Measurements from ENCODE around the gene TMEM184B.

TMEM184B gene

DNA sequence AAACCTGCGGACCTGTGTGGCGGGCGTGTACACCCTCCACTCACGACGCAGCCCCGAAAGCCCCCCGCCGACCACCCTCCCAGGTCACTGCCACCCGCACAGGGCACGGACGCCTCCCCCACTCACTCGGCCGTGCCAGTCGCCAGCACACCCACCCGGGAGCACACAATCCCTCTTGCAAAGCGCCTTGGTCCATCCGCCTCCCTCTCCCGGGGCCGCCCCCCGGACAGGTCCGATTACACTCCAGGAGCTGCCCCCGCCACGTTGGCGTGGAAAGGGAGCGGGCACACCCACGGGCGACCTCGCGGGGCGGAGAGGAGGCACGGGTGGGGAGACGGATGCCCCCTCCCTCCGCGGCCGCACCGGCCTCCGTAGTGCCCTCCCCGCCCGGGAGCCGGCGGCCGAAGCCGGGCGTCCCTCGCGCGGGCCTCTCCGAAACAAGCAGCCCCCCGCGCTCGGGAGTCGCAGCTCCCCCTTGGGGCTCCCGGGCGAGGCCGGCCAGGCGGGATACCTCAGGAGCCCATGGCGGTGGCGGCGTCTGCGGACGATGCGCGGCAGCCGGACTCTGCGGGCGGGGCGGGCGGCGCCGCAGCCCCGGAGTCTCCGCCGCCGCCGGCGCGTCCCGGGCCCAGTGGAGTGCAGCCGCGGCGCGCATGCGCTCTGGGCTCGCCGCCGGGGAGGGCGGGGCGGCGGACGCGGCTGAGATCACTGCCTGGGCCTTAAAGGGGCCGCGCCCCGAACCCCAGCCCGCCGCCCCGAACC lies at the start of gene TMEM184B:
Gene TMEM184B (minus strand): TSS at position 638 of the 762 bp plus-strand sequence. CDS start 25,049 bp downstream, outside the sequence.
- H3K9me2 ChIP-seq (replicated peaks; ENCODE audit: low read depth, low read length): no peaks in the 10 kb centered on the region
- peak within 1 kb of the TSS; percentile 91 for H3K4me3 ChIP-seq (ENCODE audit: low read length, poor library complexity, severe bottlenecking)
- no peaks in the 10 kb centered on the region for H3K36me3 ChIP-seq (ENCODE audit: insufficient read depth, low read length)
- peak within 1 kb of the TSS; percentile 100 for H2AFZ ChIP-seq (ENCODE audit: low read length)
- peaks cover 5% of the 10 kb centered on the region for H4K20me1 ChIP-seq (ENCODE audit: insufficient read depth, low read length, poor library complexity, severe bottlenecking)
- no peak for TF ChIP-seq EZH2phosphoT487 (IDR thresholded peaks at IDR 0.05; ENCODE audit: borderline replicate concordance)
- no peak for TF ChIP-seq CTCF (conservative IDR thresholded peaks at IDR 0.05; ENCODE audit: low read length)
- peak within 1 kb of the TSS; percentile 87 for H3K4me2 ChIP-seq (ENCODE audit: low read depth, low read length, poor library complexity, severe bottlenecking)
- H3K9me3 ChIP-seq (ENCODE audit: insufficient read depth, low read depth, low read length): no peaks in the 10 kb centered on the region
- H3K27me3 ChIP-seq (ENCODE audit: insufficient read depth, low read length, poor library complexity, severe bottlenecking): no peaks in the 10 kb centered on the region
- H3K4me1 ChIP-seq (ENCODE audit: insufficient read depth, low read length, poor library complexity, severe bottlenecking): peaks cover 28% of the 10 kb centered on the region
- peak within 1 kb of the TSS; percentile 86 for H3K9ac ChIP-seq (ENCODE audit: low read depth, low read length, poor library complexity, severe bottlenecking)
- peaks cover 42% of the 10 kb centered on the region; the same call in 1 of the 2 replicates for H3K79me2 ChIP-seq (ENCODE audit: insufficient read depth, low read length)
- no peaks in the 10 kb centered on the region for H3F3A ChIP-seq (ENCODE audit: low read depth)

DNA sequence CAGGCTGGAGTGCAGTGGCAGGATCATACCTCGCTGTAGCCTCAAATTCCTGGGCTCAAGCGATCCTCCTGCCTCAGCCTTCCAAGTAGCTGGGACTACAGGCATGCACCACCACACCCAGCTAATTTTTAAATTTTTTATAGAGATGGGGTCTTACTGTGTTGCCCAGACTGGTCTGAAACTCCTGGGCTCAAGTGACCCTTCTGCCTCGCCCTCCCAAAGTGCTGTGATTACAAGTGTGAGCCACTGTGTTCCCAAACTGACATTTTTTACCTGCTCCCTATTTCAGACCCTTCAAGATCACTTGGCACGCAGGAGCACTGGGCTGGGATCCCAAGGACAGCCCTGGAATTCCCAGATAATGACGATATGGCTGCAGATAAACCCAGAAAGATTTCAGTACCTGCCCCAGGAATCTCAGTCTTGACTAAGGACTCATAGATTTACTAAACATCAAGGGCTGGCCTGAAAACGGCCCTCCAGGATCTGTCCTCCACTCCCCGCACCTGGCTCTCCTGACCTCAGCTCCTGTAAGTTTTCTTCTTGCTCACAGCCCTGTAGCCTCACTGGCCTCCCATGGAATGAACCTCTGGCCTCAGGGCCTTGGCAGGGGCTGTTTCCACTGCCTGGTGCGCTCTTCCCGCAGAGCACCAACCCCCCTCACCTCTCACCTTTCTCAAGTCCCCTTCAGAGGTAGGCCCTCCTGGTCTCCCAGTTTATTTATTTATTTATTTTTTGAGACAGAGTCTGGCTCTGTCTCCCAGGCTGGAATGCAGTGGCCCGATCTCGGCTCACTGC lies 48.0 kb upstream of the TMEM184B start:
- no peak overlapping the region for H3K4me2 ChIP-seq (ENCODE audit: low read depth, low read length, poor library complexity, severe bottlenecking)
- peaks cover 5% of the 10 kb centered on the region; the same call in 1 of the 2 replicates for H3F3A ChIP-seq (ENCODE audit: low read depth)
- no peaks in the 10 kb centered on the region for H3K36me3 ChIP-seq (ENCODE audit: insufficient read depth, low read length)
- H3K9me2 ChIP-seq (replicated peaks; ENCODE audit: low read depth, low read length): no peaks in the 10 kb centered on the region
- H3K9me3 ChIP-seq (ENCODE audit: insufficient read depth, low read depth, low read length): no peaks in the 10 kb centered on the region
- no peak overlapping the region for H2AFZ ChIP-seq (ENCODE audit: low read length)
- no peak for TF ChIP-seq CTCF (conservative IDR thresholded peaks at IDR 0.05; ENCODE audit: low read length)
- no peak for TF ChIP-seq EZH2phosphoT487 (IDR thresholded peaks at IDR 0.05; ENCODE audit: borderline replicate concordance)
- H3K4me3 ChIP-seq (ENCODE audit: low read length, poor library complexity, severe bottlenecking): no peak overlapping the region
- peaks cover 4% of the 10 kb centered on the region for H3K27me3 ChIP-seq (ENCODE audit: insufficient read depth, low read length, poor library complexity, severe bottlenecking)
- H4K20me1 ChIP-seq (ENCODE audit: insufficient read depth, low read length, poor library complexity, severe bottlenecking): peaks cover 8% of the 10 kb centered on the region
- H3K79me2 ChIP-seq (ENCODE audit: insufficient read depth, low read length): peaks cover 12% of the 10 kb centered on the region
- no peak overlapping the region for H3K9ac ChIP-seq (ENCODE audit: low read depth, low read length, poor library complexity, severe bottlenecking)
- H3K4me1 ChIP-seq (ENCODE audit: insufficient read depth, low read length, poor library complexity, severe bottlenecking): peaks cover 12% of the 10 kb centered on the region

DNA sequence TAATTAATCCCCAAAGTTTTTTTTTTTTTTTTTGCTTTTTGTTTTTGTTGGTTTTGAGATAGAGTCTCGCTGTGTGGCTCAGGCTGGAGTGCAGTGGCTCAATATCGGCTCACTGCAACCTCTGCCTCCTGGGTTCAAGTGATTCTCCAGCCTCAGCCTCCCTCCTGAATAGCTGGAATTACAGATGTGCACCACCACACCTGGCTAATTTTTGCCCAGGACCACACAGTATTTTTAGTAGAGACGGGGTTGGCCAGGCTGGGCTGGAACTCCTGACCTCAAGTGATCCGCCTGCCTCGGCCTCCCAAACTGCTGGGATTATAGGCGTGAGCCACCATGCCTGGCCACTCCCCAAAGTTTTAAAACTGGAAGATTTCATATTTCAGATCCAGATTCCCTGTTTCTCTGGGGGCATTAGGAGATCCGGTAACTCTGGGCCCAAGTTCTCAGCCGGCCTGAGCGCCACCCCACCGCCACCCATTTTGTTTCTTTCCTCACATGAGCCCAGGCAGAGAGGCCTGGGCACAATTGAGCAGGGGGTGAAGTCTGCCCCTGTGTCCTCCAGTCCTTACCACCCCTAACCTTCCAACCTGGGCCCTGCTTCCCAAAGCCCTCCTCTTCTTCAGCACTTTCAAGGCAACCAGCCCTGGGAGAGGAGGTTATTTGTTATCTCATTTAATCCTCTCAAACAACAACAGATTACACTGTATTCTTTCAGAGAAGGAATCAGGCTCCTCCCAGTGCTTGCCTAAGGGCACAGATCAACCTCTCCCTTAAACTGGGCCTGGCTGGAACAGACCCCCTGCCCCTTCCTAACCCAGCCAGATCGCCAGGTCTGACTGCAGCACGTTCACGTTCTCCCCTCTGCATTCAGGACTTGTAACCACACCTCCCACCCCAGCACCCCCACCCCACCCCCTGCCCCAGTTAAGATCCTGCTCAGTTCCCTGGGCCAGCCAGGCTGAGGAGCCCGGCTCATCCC lies 46.3 kb upstream of the TMEM184B start:
- TF ChIP-seq CTCF (conservative IDR thresholded peaks at IDR 0.05; ENCODE audit: low read length) (no peak), EZH2phosphoT487 (IDR thresholded peaks at IDR 0.05; ENCODE audit: borderline replicate concordance) (no peak)
- H3K9me2 ChIP-seq (replicated peaks; ENCODE audit: low read depth, low read length): no peaks in the 10 kb centered on the region
- H2AFZ ChIP-seq (ENCODE audit: low read length): no peak overlapping the region
- H3K4me1 ChIP-seq (ENCODE audit: insufficient read depth, low read length, poor library complexity, severe bottlenecking): peaks cover 20% of the 10 kb centered on the region
- H3K9me3 ChIP-seq (ENCODE audit: insufficient read depth, low read depth, low read length): no peaks in the 10 kb centered on the region
- peaks cover 25% of the 10 kb centered on the region for H4K20me1 ChIP-seq (ENCODE audit: insufficient read depth, low read length, poor library complexity, severe bottlenecking)
- H3K79me2 ChIP-seq (ENCODE audit: insufficient read depth, low read length): peaks cover 29% of the 10 kb centered on the region
- H3K4me2 ChIP-seq (ENCODE audit: low read depth, low read length, poor library complexity, severe bottlenecking): no peak overlapping the region
- H3K4me3 ChIP-seq (ENCODE audit: low read length, poor library complexity, severe bottlenecking): no peak overlapping the region
- H3K27me3 ChIP-seq (ENCODE audit: insufficient read depth, low read length, poor library complexity, severe bottlenecking): peaks cover 4% of the 10 kb centered on the region
- H3K36me3 ChIP-seq (ENCODE audit: insufficient read depth, low read length): no peaks in the 10 kb centered on the region
- peaks cover 5% of the 10 kb centered on the region; the same call in 1 of the 2 replicates for H3F3A ChIP-seq (ENCODE audit: low read depth)
- no peak overlapping the region for H3K9ac ChIP-seq (ENCODE audit: low read depth, low read length, poor library complexity, severe bottlenecking)

Data from Loucy (cell line).